ENCODE measurements around the gene GCGR.

- TF ChIP-seq CTCF (IDR thresholded peaks at IDR 0.05) (no peak), POLR2A (IDR thresholded peaks at IDR 0.05) (no peak)
Measured at GRCh38 chr17:81794074-81794476, 9.9 kb upstream of the GCGR start.

Measured in esophagus squamous epithelium (tissue), 4 donors.